ENCODE results near the gene ZNF805.
A peak's percentile ranks its signal among the peaks of the same experiment; 100 is the strongest.

ZNF805 gene

GRCh38 chr19:57292547-57292946 lies 52.1 kb downstream of the ZNF805 start:
- H3K4me3 ChIP-seq (replicated peaks in 1 of 2; ENCODE audit: low read depth in 2 of 2, low read length in 2 of 2), result no peak overlapping the region
- TF ChIP-seq, protein P1, sequence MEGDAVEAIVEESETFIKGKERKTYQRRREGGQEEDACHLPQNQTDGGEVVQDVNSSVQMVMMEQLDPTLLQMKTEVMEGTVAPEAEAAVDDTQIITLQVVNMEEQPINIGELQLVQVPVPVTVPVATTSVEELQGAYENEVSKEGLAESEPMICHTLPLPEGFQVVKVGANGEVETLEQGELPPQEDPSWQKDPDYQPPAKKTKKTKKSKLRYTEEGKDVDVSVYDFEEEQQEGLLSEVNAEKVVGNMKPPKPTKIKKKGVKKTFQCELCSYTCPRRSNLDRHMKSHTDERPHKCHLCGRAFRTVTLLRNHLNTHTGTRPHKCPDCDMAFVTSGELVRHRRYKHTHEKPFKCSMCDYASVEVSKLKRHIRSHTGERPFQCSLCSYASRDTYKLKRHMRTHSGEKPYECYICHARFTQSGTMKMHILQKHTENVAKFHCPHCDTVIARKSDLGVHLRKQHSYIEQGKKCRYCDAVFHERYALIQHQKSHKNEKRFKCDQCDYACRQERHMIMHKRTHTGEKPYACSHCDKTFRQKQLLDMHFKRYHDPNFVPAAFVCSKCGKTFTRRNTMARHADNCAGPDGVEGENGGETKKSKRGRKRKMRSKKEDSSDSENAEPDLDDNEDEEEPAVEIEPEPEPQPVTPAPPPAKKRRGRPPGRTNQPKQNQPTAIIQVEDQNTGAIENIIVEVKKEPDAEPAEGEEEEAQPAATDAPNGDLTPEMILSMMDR (IDR thresholded peaks at IDR 0.05; ENCODE audit: low read depth, low read length), result no peak
- DNase-seq (ENCODE audit: low read depth in 2 of 2), result no peak

GRCh38 chr19:57293719-57294118 lies 53.3 kb downstream of the ZNF805 start:
- no peak overlapping the region for H3K4me3 ChIP-seq (replicated peaks in 1 of 2; ENCODE audit: low read depth in 2 of 2, low read length in 2 of 2)
- TF ChIP-seq, protein P1 (IDR thresholded peaks at IDR 0.05; ENCODE audit: low read depth, low read length), result no peak
- no peak for DNase-seq (ENCODE audit: low read depth in 2 of 2)

DNA sequence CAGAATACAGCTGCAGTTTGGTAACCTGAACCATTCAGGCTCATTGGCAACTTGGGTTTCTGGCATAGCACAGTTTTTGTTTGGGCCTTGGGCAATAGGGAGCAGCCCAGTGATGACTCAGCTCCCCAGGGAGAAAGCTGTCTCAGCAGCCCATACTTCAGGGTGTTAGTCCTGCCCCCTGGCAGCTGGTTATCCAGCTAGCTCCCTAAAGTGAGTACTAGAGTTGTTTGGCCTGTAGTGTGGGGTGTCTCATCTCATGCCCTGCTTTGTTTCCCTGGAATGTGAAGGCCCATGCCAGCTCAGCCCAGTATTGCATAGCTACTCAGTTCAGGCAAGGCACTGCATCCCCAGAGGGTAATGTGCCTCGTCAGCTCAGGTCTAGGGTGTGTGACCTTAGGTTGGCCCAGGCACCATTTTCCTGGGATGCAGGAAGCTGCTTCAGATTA lies 61.6 kb downstream of the ZNF805 start:
- H3K4me3 ChIP-seq (replicated peaks in 1 of 2; ENCODE audit: low read depth in 2 of 2, low read length in 2 of 2), result no peak overlapping the region
- DNase-seq (ENCODE audit: low read depth in 2 of 2), result peak; percentile 98 to 99
- TF ChIP-seq, protein P1 (IDR thresholded peaks at IDR 0.05; ENCODE audit: low read depth, low read length), result no peak

GRCh38 chr19:57302727-57303401 lies 62.4 kb downstream of the ZNF805 start:
- DNase-seq (ENCODE audit: low read depth in 2 of 2), result peak in 1 of 2 donors; percentile 55
- no peak overlapping the region for H3K4me3 ChIP-seq (replicated peaks in 1 of 2; ENCODE audit: low read depth in 2 of 2, low read length in 2 of 2)
- TF ChIP-seq, protein P1 (IDR thresholded peaks at IDR 0.05; ENCODE audit: low read depth, low read length), result peak; percentile 12

All from cardiac fibroblast (primary cell).